HG03378 (cell line): ENCODE data around the gene CDH22.

Experiments used
- ATAC-seq: cut with Tn5 transposase; IDR thresholded peaks from one replicate; pipeline ENCODE4 v1.9.1; 2021; ENCODE audit warnings: mild to moderate bottlenecking, moderate library complexity; ENCODE audit not compliant: unreplicated experiment

Gene CDH22

DNA sequence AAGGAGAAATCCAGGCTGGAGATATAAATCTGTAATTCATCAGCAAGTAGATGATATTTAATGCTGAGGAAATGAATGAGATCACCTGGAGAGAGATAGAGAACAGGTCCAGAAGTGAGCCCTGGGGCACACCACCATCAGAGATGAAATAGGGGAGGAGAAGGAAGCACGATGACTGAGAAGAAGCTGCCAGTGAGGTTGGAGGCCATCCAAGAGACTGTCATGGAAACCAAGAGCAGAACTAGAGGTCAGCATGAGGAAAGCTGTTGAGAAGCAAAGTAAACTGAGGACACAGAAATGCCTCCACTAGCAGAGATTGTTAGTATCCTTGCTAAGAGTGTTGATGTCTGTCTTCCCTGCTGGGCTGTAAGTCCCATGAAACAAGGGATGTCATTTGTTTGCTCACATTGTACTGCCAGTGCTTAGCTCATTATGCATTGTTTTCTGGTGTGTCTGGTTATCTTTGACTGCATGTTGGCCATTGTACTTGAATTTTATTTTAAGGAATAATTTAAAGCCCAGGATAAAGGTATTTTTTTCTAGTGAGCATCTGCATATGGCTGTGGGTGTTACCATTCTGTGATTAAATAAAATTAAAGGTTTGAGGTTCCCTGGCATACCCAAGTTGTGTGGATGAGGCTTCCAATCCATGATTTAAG, 35.8 kb downstream of the CDH22 start:
- no peak for ATAC-seq

DNA sequence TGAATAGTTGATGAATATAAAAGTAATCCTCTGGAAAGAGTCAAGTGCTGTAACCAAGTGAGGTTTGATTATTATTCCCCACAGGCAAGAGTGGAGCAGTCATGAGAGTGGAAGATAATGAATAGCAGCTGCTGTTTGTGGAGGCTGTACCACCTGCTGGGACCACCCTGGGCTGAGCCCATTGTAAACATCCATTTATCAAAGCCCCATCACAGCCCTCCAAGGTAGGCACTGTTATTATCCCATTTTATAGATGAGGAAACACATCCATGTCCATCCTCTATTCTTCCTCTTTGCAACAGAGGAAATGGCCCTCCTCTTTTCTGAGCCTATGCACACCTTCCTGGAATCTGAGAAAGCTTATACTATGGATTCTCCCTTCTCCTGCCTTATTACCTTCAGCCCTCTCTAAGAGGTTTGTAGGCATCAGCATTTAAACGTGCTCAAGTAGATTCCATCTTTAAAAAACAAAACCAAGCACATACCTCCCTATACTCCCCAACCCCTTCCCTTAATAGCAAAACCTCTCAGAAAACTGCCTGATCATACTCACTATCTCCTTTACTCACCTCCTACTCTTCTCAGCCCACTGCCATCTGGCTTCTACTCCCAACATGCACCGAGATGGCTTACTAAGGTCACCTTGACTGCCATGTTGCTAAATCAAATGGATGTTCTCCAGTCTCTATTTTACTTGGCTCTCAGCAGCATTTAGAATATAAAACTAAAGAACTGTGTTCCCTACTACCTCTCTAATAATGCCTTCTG, 37.1 kb downstream of the CDH22 start:
- ATAC-seq, result no peak

DNA sequence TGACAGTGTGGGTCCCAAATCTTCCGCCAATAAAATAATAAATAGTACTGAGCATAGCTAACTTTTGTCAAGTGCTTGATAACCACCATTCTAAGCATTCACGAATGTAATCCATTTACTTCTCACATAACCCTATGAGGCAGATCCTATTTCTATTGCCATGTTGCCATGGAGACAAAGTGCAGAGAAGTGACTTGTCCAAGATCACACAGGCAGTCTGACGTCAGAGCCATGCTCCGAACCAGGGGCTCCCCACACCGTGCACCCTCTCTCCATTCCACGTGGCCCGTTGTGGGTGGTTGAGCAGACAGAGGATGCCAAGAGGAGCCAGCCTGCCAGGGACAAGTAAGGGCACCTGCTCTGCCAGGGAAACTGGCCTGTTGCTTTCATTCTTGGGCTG, 38.9 kb downstream of the CDH22 start:
- no peak for ATAC-seq

DNA sequence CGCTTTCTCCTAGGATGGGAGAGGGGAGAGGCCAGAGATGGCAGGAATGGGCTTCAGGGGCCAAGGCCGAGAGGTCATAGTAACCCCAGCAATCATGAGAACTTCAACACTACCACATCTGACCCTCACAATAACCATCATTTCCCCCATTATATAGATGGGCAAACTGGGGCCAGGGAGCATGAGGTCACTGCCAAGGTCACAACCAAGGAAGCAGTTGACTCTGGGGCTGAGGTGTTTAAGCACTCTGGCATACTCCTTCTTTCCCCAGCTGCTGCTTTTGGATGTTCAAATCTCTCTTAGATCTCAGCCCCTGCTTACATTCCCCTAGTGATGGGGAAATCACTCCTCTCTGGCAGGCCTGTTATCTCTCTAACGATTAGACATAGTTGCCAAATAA, 39.6 kb downstream of the CDH22 start:
- no peak for ATAC-seq

DNA sequence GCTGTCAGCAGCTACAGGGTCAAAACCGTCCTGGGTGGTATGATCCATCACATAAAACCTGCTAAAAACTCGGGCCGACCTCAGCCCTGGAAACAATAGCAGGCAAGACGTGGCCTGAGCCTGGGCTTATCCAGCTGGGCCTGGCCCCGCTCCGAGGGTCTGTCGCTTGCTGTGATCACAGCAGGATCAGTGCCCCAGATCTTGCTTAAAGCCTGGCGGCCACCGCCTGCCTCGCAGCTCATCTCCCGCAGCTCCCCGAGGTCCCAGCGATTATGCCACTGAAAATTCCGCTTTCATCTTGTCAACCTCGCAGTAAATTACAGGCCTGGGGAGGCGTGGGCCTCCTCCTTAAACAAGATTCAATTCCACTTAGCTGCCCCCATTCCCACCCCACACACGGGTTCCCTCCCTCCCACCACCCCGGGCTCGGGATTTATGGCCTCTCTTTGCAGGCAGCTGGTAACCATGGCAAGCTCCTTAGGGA, 40.1 kb downstream of the CDH22 start:
- ATAC-seq, result no peak

DNA sequence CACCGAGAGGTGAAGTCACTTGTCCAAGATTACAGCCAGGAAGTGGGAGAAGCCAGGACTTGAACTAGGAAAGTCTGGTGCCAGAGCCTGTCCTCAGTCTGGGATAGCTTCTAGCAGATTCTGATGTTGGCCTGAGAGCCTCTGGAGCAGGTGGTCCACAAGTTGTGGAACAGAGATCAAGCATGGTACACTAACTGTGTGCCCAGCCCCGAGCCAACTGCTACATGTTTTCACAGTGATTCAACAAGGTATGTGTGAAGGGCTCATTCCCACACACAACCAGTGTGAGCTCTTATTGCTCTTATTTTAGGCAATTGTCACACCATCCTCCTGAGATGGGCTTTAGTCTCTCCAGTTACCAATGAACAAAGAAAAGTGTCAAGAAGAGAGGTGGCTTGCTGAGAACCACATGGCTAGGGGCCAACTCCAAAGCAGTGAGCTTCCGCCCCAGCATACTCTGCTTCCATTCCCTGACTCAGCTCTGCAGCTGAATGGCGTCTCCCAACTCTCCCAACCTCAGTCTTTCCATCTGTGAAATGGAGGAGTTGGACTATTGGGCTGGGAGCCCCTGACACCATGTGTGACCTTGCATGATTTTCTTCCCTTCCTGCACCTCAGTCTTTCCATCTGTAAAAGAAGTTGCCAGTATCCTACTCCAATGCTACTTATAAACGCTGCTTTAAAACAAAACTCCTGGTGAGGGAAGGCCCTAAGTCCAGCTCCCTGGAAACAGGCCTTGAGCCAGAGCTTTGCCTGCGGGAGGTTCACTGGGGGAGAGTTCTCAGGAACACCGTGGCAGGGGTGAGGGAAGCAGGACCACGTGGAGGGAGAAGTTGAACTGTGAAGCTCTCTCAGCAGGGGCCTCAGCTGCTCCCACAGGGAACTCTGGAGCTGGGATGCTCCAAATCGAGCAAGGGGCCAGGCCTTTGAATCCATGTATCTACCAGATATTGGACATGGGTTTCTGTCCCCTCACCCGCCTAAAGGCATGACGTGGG, 40.9 kb downstream of the CDH22 start:
- ATAC-seq, result no peak

DNA sequence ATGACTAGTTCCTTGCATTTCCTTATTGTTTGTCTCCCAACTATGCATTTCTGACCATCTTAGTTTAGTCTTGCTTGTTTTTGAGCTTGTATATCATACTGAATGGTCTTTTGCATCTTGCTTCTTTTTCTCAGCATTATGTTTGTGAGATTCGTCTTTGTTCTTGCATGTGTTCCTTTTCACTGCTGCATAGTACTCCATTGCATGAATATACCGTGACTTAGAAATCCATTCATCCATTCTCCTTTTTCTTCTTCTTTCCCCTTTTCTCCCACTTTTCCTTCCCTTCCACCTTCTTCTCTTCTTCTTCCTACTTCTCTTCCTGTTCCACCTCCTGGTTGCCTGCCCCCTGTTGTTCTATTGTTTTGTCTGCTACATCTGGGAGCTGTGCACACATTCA, 42.8 kb downstream of the CDH22 start:
- no peak for ATAC-seq

DNA sequence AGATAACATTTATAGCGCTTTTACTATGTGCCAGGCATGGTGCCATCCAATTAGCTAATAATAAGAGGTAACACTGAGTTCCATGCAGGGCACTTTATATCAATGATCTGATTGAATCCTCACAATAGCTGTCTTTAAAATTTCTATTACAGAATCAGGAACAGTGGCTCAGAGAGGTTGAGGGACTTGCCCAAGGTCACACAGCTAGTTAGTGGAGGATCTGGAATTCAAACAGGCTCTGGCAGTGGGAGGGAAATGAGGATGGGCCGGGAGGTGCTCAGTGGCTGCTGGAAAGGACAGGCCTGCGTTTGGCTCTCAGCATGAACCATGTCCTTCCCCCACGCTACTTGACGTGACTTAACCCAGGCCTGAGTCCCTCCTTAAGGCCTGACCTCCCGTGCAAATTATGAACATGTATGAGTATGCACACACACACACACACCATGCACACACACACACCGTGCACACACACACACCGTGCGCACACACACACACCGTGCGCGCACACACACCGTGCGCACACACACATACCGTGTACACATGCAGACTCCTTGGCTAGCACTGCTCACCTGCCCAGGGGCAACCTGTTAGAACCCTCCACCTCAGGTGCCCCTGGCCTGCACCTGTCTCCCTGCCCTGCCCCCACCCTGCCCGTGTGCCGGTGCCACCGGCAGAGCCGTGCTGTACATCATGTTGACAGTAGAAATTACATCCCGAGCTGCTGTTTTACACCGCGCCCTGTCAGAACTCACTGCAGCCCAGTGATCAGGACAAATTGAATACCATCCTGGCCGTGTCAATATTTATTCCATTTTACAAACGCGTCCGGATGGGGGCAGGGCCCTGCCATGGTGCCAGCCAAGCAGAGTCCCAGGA, 43.7 kb downstream of the CDH22 start:
- ATAC-seq, result no peak

DNA sequence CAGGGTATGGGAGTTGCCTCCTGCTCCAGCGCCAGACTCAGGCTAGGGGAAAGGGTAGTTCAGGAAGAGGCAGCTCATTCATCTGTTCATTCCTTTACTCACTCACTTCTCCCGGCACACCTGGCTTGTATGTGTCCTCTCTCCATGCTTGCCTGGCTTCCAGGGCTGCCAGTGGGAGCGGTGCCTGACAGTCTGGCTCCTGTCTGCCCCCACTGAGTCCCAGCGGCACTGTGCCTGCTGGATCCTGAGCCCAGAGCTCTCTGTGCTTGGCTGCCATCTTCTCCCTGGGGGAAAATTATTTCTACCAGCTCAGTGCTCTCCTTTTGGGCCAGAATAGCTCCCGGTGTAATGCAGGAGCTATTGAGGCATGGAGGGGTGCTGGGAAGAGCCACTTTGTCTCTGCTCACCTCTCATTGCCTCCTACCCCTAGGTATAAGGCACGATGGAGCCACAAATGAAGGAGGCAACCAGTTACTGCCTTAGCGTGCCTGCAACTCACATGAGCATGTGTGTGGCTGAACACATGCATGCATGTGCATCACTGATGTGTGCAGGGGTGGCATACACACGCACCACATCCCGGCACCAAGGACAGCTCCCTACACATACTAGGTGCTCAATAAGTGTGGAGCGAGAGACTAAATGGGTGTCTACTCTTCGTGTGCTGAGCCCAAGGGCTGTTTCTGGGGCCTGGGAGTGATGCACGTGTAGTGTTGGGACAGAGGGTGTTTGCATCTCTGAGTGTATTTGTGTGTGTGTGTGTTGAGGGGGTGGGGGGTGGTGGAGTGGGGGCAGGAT, 46.6 kb downstream of the CDH22 start:
- ATAC-seq, result no peak

DNA sequence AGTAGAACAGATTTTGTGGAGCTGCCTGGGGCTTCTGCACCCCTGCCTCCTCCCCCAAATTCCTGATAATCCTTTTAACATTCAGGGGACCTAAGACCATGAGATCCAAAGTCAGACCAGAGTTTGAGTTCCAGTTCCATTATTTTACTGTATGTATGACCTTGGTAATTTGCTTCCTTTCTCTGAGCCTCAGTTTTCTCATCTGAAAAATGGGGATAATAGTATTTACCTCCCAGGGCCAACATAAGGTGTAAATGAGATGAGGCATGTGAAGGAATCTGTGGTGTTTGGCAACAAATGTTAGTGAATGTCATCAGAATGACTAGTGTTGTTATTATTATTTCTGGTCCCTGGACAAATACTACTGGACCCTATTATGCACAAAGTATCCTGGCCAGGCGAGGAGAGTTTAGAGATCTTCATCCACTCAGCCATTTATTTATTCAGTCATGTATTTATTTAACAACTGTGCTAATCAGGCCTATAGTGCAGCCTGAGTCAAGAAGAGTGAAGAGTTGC, 47.3 kb downstream of the CDH22 start:
- ATAC-seq, result no peak

DNA sequence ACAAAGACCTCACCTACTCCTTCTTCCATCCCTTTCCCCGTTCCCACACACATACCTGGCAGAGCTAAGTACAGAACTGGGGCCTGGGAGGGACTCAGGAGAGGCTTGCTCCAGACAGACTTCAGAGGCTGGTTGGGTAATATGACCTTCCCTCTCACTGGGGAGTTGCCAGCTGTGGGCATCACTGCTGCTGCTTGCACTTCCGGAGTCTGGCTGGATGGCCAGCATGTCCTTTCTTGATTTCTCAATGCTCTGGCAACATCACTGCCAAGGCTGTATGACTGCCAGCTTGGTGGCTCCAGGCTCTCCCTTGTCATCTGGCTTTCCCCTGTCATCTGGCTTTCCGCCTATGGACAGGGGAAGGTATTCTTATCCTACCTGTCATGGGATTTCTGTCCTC, 47.8 kb downstream of the CDH22 start:
- no peak for ATAC-seq

DNA sequence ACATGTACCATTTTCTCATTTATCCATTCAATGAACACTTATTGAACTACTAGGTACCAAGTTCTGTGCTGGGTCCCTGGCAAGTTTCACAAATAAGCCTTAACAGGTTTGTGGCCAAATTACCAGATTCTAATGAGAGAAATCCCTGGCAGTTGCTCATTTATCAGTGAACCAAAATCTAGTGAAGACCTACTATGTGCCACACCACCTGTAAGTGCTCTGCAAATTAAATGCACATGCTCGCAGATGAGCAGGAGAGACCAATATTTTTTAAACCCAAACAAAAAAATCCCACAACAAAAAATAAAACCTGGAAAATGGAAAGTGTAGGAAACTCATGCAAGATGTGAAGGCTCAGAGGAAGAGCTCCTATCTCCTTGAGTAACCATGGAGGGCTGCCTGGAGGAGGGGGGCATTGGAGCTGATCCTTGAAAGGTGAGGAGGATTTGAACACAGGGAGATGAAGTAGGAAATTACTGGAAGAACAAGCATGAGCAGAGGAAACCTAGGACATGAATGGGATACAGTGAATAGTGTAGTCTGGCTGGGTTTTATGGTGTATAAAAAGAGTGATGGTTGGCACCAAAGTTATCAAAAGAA, 48.9 kb downstream of the CDH22 start:
- ATAC-seq, result no peak

DNA sequence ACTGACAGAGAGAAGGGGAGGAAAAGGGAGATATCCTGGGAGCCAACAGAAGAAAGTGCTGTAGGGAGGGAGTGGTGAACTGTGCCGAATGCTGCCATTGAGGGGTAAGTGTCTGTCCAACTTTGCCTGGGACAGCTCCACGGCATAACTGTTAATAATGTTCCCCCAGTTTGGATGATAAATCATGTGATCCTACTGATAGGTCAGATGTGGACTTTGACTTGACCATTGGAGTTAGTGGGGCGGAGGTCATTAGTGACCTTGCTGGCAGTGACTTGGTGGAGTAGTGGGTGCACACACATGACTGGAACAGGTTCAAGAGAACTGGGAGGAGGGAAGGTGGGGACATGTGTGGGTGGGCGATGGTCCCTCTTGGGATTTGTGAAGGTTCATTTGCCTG, 50.4 kb downstream of the CDH22 start:
- no peak for ATAC-seq

DNA sequence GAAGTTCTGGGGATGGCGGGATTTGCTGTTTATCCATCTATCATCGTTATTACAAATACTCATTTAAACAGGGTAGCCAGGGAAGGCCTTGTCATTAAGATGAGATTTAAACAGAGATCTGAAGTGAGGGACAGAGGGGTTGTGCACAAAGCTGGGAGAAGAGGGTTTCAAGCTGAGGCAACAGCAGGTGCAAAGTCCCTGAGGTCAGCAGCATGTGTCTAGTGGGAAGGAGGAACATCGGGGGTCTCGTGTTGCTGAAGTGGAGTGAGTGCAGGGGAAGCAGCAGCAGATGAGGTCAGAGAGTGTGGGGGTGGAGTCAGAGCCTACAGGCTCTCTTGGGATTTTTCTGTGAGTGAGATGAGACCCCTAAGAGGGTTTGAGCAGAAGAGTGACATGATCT, 52.0 kb downstream of the CDH22 start:
- no peak for ATAC-seq

DNA sequence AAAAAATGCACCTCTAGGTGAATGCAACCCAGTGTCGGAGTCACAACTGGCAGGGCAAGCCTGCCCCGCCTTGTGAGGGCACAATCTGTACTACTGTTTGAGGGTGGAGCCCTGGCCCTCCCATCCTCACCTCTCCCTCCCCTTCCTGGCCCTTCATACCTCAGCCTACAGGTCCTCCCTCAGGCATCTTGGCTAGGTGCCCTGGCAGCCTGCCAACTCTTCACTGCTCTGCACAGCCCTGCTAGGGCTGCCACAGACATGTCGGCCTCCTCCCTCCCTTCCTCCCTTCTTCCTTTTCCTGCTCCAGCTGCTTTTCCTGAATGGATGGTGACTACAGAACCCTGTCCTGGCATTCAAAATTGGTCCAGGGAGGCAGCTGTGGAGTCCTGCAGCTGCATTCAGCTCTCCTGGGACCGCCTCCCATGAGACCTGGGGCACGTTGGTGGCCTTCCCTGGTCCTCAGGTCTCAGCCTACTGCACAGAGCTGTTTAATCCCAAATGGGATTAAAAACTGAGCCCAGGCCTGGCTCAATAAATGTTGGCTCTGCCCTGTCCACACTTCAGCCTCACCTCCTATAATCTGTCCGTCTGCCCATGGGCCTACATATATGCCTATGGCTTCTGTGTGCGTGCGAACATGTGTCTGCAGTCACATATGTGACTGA, 52.7 kb downstream of the CDH22 start:
- no peak for ATAC-seq

DNA sequence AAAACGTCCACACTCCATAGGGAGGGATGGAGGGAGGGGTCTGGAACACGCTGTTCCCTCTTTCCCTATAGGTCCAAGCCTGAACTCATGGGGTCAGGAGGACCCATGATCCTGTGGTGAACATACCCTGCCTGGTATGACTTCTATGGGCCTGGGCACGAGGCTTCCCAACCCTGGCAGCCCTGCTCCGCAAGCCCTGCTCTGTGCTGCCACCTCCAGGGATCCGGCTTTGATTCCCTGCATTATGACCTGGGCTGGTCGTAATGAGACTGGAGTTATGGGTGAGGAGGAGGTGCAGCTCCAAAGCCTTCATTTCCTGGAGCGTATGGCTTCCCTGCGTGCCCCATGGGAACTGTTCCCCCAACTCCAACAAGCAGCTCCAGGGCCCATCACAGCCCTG, 54.9 kb downstream of the CDH22 start:
- ATAC-seq, result no peak

DNA sequence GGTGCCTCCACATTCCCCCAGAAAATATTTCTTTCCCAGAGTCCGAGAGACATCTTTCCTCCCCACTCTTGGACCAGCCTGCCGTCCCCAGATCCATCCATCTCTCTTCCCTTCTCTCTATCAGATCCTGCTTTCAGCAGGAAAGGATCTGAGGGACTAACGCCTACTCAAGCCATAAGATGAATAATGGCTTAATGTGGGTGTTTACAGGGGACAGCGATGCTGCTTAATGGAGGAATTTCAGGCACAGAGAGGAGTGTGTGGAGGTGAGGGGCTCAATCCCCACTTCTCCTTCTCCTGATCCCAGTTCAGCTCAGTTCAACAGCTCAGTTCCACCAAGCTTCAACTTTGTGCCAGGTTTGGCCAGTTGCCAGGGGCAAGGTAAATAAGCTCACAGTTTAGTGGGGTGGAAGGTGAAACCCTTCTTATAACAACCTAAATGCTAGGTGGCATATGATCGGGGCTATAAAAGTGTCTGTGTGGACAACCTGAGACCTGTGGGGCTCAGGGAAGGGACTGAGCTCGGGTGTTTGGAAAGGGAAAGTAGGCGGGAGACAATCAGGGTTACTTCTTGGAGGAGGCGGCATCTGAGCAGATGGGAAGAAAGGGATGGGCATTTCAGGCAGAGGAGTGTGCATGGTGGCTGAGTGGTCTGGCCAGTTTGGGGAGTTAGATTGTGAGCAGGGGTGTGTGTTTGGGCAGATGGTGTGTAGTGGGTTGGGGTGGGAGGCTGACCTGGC, 55.8 kb downstream of the CDH22 start:
- ATAC-seq, result no peak

DNA sequence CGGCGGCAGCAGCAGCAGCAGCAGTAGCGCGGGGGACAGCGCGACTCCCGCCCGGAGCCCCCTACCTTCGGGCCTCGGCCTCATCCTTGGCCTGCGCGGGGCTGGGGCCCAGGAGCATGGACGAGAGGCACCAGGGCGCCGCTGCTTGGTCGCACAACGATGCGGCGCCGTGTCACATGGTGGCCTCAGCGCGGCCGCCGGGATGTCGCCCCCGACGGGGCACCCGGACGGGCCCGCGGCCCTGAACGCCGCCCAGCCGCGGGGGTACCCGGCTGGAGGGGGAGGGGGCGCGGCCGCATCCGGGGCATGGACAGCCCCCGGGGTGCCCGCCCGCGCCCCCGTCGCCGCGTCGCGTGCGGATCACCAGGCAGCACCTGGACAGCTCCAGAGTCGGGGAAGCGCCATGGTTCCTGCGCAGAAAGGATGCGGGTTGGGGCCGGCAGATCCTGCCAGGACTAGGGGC, 57.1 kb downstream of the CDH22 start:
- ATAC-seq, result no peak
